CD4-positive, alpha-beta T cell (primary cell): Measurements from ENCODE around the gene TIMELESS. TPM values are rescaled to one million over a fixed set of nuclear protein-coding genes. Genes with fewer than 3 reads are reported as not detected.

ENCODE experiments used
- ATAC-seq: fragments of 200-7000 bp; cut with Tn5 transposase; one replicate; pipeline ENCODE4 v1.10.0; 2022; ENCODE audit warnings: mild to moderate bottlenecking; ENCODE audit not compliant: poor library complexity
- CTCF ChIA-PET: fragments of 350-600 bp; sonication (Branson Sonifier 250); formaldehyde crosslinking; loops from one replicate; lab custom pipeline; 2021; ENCODE audit warnings: antibody characterized with exemption, inconsistent platforms; lab: Charles Lee
- POLR2A ChIA-PET: fragments of 350-600 bp; sonication (Branson Sonifier 250); formaldehyde crosslinking; loops from one replicate; lab custom pipeline; 2021; ENCODE audit warnings: antibody characterized with exemption, inconsistent platforms; lab: Charles Lee
- DNase-seq, 14 experiments: peaks; one replicate each; pipeline ENCODE4 v3.0.0-alpha.2; 2013 to 2020; ENCODE audit warnings: mixed read lengths in 2 of 14
- H3K27ac ChIP-seq, 2 donors: one replicate each; pipeline versions ENCODE4 v1.5.1 to v1.7.0; 2013; ENCODE audit warnings: low read length in 2 of 2, low read depth in 1 of 2, mild to moderate bottlenecking in 1 of 2
- H3K27me3 ChIP-seq, 2 experiments: 1 replicate in 1 of 2; 2 replicates in 1 of 2; pipeline versions ENCODE4 v1.6.1 to v1.7.0; 2013; ENCODE audit warnings: low read length in 2 of 2, control low read depth in 1 of 2, mild to moderate bottlenecking in 1 of 2, moderate library complexity in 1 of 2; ENCODE audit not compliant: insufficient read depth in 2 of 2, control insufficient read depth in 1 of 2
- H3K36me3 ChIP-seq: one replicate; pipeline ENCODE4 v1.6.1; 2013; ENCODE audit warnings: low read length, control low read depth; ENCODE audit not compliant: insufficient read depth
- H3K4me1 ChIP-seq: one replicate; pipeline ENCODE4 v1.6.1; 2013; ENCODE audit warnings: low read length, control low read depth; ENCODE audit not compliant: insufficient read depth
- H3K4me3 ChIP-seq: one replicate; pipeline ENCODE4 v1.5.1; 2013; ENCODE audit warnings: mild to moderate bottlenecking, low read length, moderate library complexity
- H3K9me3 ChIP-seq, 2 experiments: 1 replicate in 1 of 2; 2 replicates in 1 of 2; pipeline versions ENCODE4 v1.6.1 to v1.7.0; 2013; ENCODE audit warnings: low read length in 2 of 2, mild to moderate bottlenecking in 2 of 2, control low read depth in 1 of 2, moderate library complexity in 1 of 2; ENCODE audit not compliant: control insufficient read depth in 1 of 2, insufficient read depth in 1 of 2
- H3K27ac Mint-ChIP-seq: one replicate; pipeline ENCODE4 v1.8.0; 2020; ENCODE audit warnings: mixed read lengths
- H3K27me3 Mint-ChIP-seq: one replicate; pipeline ENCODE4 v1.8.0; 2021; ENCODE audit warnings: mixed read lengths
- H3K36me3 Mint-ChIP-seq: one replicate; pipeline ENCODE4 v1.8.0; 2021; ENCODE audit warnings: low read depth, mixed read lengths
- H3K4me1 Mint-ChIP-seq: one replicate; pipeline ENCODE4 v1.8.0; 2021; ENCODE audit warnings: low read depth, mixed read lengths
- H3K4me3 Mint-ChIP-seq: one replicate; pipeline ENCODE4 v1.8.0; 2020; ENCODE audit warnings: mild to moderate bottlenecking, mixed read lengths
- H3K9me3 Mint-ChIP-seq: one replicate; pipeline ENCODE4 v1.8.0; 2020; ENCODE audit warnings: mixed read lengths
- intact Hi-C, 2 experiments: fragments of 100-400 bp; cut with DNase I in 1 of 2; cut with micrococcal nuclease in 1 of 2; formaldehyde crosslinking; loops; one replicate each; pipeline versions ENCODE4 v1.15.1 to v1.9.0; 2023 to 2025; cut with DNase I, micrococcal nuclease
- total RNA-seq, 174 experiments: library from RNA in 2 of 174; stranded (reverse) in 2 of 174; gene quantifications; one replicate each; pipeline ENCODE4 v1.2.3 and lab custom pipeline; 2021 to 2026
- TF ChIP-seq, protein P1 (sequence below): fragments of 200-600 bp; IDR thresholded peaks from one replicate; pipeline ENCODE4 v1.8.0; 2022; ENCODE audit warnings: antibody characterized with exemption, mild to moderate bottlenecking

TIMELESS gene
- total RNA-seq, 2 experiments from 2014 or later: 3.0 to 3.1 TPM

- no peak for DNase-seq
- TF ChIP-seq, protein P1, sequence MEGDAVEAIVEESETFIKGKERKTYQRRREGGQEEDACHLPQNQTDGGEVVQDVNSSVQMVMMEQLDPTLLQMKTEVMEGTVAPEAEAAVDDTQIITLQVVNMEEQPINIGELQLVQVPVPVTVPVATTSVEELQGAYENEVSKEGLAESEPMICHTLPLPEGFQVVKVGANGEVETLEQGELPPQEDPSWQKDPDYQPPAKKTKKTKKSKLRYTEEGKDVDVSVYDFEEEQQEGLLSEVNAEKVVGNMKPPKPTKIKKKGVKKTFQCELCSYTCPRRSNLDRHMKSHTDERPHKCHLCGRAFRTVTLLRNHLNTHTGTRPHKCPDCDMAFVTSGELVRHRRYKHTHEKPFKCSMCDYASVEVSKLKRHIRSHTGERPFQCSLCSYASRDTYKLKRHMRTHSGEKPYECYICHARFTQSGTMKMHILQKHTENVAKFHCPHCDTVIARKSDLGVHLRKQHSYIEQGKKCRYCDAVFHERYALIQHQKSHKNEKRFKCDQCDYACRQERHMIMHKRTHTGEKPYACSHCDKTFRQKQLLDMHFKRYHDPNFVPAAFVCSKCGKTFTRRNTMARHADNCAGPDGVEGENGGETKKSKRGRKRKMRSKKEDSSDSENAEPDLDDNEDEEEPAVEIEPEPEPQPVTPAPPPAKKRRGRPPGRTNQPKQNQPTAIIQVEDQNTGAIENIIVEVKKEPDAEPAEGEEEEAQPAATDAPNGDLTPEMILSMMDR: no peak
- Histone ChIP-seq H3K27ac (no peak overlapping the region), H3K4me3 (no peak overlapping the region), H3K9me3 (no peaks in the 10 kb centered on the region), H3K27me3 (no peaks in the 10 kb centered on the region), H3K36me3 (peaks cover 9% of the 10 kb centered on the region), H3K4me1 (no peaks in the 10 kb centered on the region)
- H3K27me3 Mint-ChIP-seq: no peaks in the 10 kb centered on the region
- ChIA-PET POLR2A (no interaction called here), CTCF (no interaction called here)
- intact Hi-C loops: no loop called here
- H3K4me1 Mint-ChIP-seq: peaks cover 8% of the 10 kb centered on the region
- no peaks in the 10 kb centered on the region for H3K9me3 Mint-ChIP-seq
- no peak overlapping the region for H3K4me3 Mint-ChIP-seq
- ATAC-seq: no peak
- no peak overlapping the region for H3K27ac Mint-ChIP-seq
- peaks cover 21% of the 10 kb centered on the region for H3K36me3 Mint-ChIP-seq
Measured at GRCh38 chr12:56476143-56476542, 26.9 kb upstream of the TIMELESS start.

DNA sequence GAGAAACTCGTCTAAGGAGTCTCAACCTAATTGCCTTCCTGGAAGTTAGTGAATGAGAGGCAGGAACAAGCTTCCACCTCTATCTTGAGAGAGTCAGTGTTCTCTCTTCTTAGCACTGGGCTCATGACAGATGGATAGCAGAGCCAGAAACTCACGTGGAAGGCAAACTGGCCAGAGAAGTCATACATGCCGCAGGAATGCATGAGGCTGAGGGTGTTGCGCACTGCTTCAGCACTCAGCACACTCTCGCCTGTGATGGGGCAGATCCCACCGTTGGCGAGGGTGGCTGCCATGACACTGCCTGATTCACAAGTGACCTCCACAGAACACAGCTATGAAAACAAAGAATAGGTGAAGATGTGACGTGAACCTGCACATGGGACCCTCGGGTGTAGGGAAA lies 25.2 kb upstream of the TIMELESS start:
- ATAC-seq (no peak), DNase-seq (no peak)
- TF ChIP-seq, protein P1: no peak
- peaks cover 12% of the 10 kb centered on the region for H3K4me1 ChIP-seq
- CTCF ChIA-PET: interaction anchor here (1.4 kb wide), 1 partner anchor 10 kb away, joined by 5 read pairs; no protein-coding TSS in a partner anchor
- intact Hi-C loops: no loop called here
- Mint-ChIP-seq H3K9me3 (no peaks in the 10 kb centered on the region), H3K27me3 (no peaks in the 10 kb centered on the region), H3K27ac (no peak overlapping the region), H3K36me3 (peaks cover 21% of the 10 kb centered on the region), H3K4me1 (peaks cover 16% of the 10 kb centered on the region), H3K4me3 (no peak overlapping the region)
- H3K27me3 ChIP-seq: no peaks in the 10 kb centered on the region
- no peak overlapping the region for H3K27ac ChIP-seq
- H3K4me3 ChIP-seq: no peak overlapping the region
- POLR2A ChIA-PET: no interaction called here
- H3K36me3 ChIP-seq: peaks cover 9% of the 10 kb centered on the region
- no peaks in the 10 kb centered on the region for H3K9me3 ChIP-seq

DNA sequence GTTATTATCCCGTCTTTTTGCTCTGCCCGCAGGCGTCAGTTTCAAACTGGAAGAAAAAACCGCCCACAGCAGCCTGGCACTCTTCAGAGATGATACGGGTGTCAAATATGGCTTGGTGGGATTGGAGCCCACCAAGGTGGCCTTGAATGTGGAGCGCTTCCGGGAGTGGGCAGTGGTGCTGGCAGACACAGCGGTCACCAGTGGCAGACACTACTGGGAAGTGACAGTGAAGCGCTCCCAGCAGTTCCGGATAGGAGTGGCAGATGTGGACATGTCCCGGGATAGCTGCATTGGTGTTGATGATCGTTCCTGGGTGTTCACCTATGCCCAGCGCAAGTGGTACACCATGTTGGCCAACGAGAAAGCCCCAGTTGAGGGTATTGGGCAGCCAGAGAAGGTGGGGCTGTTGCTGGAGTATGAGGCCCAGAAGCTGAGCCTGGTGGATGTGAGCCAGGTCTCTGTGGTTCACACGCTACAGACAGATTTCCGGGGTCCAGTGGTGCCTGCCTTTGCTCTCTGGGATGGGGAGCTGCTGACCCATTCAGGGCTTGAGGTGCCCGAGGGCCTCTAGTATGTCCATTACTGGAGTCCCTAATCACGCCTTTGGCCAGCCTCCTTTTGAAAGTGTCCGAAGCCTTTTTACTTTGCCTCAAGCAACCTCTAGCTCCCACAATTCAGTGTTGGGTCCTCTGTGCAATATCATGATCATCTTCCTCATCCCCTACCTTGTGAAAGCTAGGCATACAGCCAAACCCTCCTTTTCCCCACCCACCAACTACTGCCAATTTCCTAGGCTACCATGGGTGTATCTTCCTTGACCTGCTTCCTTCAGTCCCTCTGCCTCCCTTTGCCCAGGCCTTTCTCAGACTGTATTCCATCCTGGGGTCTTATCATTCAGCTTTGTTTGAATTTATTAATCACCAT lies 20.0 kb upstream of the TIMELESS start:
- Mint-ChIP-seq H3K4me1 (peaks cover 33% of the 10 kb centered on the region), H3K36me3 (peaks cover 29% of the 10 kb centered on the region), H3K4me3 (peak overlapping the region; percentile 96), H3K9me3 (no peaks in the 10 kb centered on the region), H3K27me3 (no peaks in the 10 kb centered on the region), H3K27ac (peak overlapping the region; percentile 97)
- Histone ChIP-seq H3K27me3 (no peaks in the 10 kb centered on the region), H3K36me3 (peaks cover 9% of the 10 kb centered on the region), H3K4me3 (peak overlapping the region; percentile 87), H3K4me1 (peaks cover 27% of the 10 kb centered on the region), H3K9me3 (no peaks in the 10 kb centered on the region), H3K27ac (peak overlapping the region; percentile 68 to 94)
- POLR2A ChIA-PET: interaction anchor here (0.6 to 2.9 kb wide), 13 partner anchors 12 to 247 kb away, joined by 3 to 14 read pairs (median 5); partner anchors contain the start of genes ATP5F1B, CNPY2, COQ10A and IL23A
- CTCF ChIA-PET: interaction anchor here (0.8 to 1.5 kb wide), 4 partner anchors 12 to 351 kb away, joined by 3 to 4 read pairs (median 3); partner anchors contain the start of genes SMARCC2 and ZC3H10
- ATAC-seq: no peak
- DNase-seq: peak in 2 of 14 experiments; percentile 8 to 39
- intact Hi-C loops: loop anchor here (2.0 to 10.0 kb wide), 4 partner anchors 152 to 724 kb away; partner anchors contain the start of genes CNPY2 (in 1 of the 2), GDF11 (in 1 of the 2) and ZC3H10 (in 1 of the 2)
- TF ChIP-seq, protein P1: no peak
